C4-2B (cell line): Measurements from ENCODE around the gene MAPKAPK2.

Source experiments
- ZFX ChIP-seq: fragments of 450-650 bp; IDR thresholded peaks from 2 replicates; pipeline ENCODE4 v1.6.1; 2017
- TF ChIP-seq, protein P1 (sequence below): fragments of 450-650 bp; conservative IDR thresholded peaks from 2 replicates; pipeline ENCODE4 v1.5.1; 2017; ENCODE audit warnings: mild to moderate bottlenecking

GRCh38 chr1:206704226-206704625 is 19.5 kb downstream of the MAPKAPK2 start:
- TF ChIP-seq, protein P1, sequence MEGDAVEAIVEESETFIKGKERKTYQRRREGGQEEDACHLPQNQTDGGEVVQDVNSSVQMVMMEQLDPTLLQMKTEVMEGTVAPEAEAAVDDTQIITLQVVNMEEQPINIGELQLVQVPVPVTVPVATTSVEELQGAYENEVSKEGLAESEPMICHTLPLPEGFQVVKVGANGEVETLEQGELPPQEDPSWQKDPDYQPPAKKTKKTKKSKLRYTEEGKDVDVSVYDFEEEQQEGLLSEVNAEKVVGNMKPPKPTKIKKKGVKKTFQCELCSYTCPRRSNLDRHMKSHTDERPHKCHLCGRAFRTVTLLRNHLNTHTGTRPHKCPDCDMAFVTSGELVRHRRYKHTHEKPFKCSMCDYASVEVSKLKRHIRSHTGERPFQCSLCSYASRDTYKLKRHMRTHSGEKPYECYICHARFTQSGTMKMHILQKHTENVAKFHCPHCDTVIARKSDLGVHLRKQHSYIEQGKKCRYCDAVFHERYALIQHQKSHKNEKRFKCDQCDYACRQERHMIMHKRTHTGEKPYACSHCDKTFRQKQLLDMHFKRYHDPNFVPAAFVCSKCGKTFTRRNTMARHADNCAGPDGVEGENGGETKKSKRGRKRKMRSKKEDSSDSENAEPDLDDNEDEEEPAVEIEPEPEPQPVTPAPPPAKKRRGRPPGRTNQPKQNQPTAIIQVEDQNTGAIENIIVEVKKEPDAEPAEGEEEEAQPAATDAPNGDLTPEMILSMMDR = no peak
- no peak for TF ChIP-seq ZFX
